AG10803 (cell line): ENCODE measurements around the gene ASIC2.

Source experiments
- DNase-seq: peaks from one replicate; pipeline ENCODE4 v3.0.0; 2010; ENCODE audit warnings: low read depth
- H3K4me3 ChIP-seq: 2 replicates; pipeline ENCODE4 v1.5.1; 2011; ENCODE audit warnings: mild to moderate bottlenecking, low read length, control low read depth
- CTCF ChIP-seq: conservative IDR thresholded peaks from 2 replicates; pipeline ENCODE4 v1.5.1; 2011; ENCODE audit warnings: mild to moderate bottlenecking, low read length, control low read depth, inconsistent platforms

The ASIC2 gene

DNA sequence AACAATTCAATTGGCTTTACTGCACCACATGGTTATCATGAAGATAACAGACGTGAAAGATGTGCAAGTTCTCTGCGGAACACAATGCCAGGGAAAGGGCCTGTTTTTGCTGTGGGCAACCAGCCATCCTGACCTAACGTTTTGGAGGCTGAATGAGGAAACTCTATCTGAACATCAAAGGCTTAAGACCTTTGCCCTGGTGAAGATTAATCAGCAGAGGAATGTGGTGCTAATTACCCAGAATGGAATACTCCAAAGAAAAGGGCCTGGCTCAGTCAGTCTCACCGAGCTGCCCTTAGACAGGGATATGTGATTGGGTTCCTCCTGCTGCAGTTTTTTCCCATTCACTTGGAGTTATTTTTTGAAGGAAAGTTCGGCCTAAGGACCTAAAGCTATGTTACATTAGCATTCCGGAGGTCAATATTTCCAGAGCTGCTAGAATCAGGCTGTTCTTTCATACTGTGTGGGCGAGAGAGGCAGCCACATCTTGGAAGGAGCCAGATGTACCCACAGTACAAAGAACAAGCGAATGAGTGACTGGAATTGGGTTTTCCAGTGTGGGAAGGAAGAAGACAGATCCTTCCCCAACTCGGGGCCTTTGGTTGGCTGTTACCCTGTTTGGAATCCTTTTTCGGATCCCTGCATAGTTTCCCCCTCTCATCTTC, 15.5 kb downstream of the ASIC2 start:
- DNase-seq, result peak; percentile 6
- H3K4me3 ChIP-seq, result no peak overlapping the region
- no peak for TF ChIP-seq CTCF

GRCh38 chr17:33273743-33274410, 19.2 kb downstream of the ASIC2 start:
- TF ChIP-seq CTCF, result no peak
- no peak for DNase-seq
- H3K4me3 ChIP-seq, result no peak overlapping the region

DNA sequence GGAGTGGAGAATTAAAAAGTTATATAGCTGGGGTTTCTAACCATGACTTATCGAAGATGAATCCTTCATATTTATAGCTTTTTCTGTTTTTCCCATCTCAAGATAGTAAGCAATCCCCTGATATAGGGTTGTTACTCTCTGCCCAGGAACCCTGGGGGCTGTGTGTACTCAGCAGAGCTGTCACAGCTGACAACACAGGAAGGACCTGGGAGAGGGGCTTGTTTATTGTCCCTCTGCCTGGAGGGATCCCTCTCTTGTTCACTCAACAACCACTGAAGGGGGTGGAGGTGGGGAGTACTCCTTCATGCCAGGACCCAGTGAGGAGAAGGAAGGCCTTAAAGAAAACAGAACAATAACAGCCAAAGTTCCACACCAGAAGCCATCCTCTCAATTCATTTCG, 19.8 kb downstream of the ASIC2 start:
- no peak overlapping the region for H3K4me3 ChIP-seq
- DNase-seq, result no peak
- TF ChIP-seq CTCF, result no peak

DNA sequence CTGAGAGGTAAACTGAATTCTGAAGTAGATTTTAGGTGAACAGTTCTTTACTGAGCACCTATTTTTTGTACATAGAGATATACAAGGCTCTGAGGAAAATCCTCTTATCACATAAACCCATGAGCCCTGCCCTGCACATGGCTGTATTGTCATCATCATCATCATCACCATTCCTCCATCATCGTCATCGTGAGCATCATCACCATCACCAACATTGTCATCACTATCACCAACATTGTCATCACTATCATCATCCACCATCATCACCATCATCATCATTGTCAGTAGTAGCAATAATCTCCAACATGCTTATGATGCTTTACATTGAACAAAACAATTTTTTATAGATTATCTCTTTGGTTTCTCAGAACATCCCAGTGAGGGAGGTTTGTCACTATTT, 20.7 kb downstream of the ASIC2 start:
- H3K4me3 ChIP-seq, result no peak overlapping the region
- no peak for DNase-seq
- no peak for TF ChIP-seq CTCF

DNA sequence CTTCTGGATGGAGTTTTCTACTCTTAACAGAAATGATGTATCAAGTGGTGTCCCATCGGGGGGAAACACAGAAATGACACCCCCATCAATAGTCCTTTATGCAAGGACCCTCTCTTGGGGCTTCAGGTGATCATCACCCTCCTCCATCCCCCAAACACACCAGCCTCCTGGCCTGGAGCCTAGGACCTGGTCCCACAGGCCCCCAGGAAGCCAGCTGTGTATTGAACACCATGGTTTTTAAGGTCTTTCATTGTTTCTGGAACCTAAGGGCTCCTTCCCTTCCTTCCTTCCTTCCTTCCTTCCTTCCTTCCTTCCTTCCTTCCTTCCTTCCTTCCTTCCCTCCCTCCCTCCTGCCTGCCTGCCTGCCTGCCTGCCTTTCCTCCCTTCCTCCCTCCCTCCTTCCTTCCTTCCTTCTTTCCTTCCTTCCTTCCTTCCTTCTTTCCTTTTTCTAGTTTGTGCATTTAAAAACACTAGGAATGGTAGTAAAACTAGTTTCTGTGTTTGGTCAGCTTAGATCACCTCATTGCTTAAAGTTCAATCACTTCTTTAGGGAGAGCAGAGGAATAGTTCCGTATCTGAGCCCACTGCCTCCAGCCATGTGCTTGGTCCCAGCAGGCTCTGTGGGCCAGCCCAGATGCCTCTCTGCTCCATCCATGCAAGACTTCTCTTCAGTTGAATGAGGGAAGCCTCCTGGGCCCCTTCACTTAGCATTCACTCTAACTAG, 23.6 kb downstream of the ASIC2 start:
- no peak for TF ChIP-seq CTCF
- no peak for DNase-seq
- no peak overlapping the region for H3K4me3 ChIP-seq

DNA sequence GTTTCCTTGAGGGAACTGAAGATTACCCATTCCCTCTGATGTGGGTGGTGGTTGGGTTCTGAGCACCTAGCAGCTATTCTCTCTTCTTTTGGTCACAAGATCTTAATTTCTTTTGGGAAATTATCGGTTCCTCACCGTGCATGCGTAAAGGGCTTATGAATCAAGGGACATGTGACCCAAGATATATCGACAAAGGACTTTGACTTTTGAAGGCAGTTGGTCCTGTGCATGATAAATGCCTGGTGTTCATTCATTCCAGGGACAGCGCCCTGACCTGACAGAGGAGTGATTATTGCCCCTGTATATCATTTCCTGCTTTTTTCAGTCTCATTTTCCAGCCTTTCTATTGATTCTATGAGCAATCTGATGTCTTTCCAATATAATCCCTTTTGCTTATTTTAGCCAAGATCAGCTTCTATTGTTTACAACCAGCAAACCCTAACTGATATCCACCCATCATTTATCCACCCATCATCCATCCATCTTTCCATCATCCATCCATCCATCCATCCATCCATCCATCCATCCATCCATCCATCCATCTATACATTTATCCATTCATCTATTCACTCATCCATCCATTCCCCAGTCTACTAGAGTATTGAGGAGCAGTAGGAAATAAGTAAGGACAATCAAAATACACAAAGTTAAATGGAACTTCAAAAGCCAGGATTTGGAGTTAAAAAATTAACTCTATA, 25.1 kb downstream of the ASIC2 start:
- H3K4me3 ChIP-seq, result no peak overlapping the region
- DNase-seq, result no peak
- TF ChIP-seq CTCF, result no peak
